OCI-LY7 (cell line): ENCODE measurements around the gene DRG1.

ENCODE experiments used
- CTCF ChIP-seq: fragments of 200-600 bp; sonication (generic); conservative IDR thresholded peaks from 2 replicates; pipeline ENCODE4 v1.5.1; 2014; ENCODE audit warnings: mild to moderate bottlenecking, antibody characterized with exemption, low read length, moderate library complexity, mixed read lengths
- EZH2phosphoT487 ChIP-seq: fragments of 200-600 bp; sonication (generic); IDR thresholded peaks from 2 replicates; pipeline ENCODE4 v1.6.1; 2018; ENCODE audit warnings: low read depth, borderline replicate concordance, mild to moderate bottlenecking, mixed run types, antibody characterized with exemption, low read length, moderate library complexity, mixed read lengths

- TF ChIP-seq EZH2phosphoT487 (no peak), CTCF (no peak)
Measured at GRCh38 chr22:31439808-31440207, 40.4 kb downstream of the DRG1 start.
